Coronary artery (tissue), 2 donors: ENCODE measurements around the gene RAD9A.
A peak's percentile ranks its signal among the peaks of the same experiment; 100 is the strongest.

Experiments
- DNase-seq: peaks from one replicate; pipeline ENCODE4 v3.0.0-alpha.2; 2017; ENCODE audit warnings: low spot score
- H3K27ac ChIP-seq, 2 donors: fragments of 200-600 bp; sonication (generic); one replicate each; pipeline ENCODE4 v1.5.1; 2016 to 2019
- H3K4me3 ChIP-seq: fragments of 200-600 bp; sonication (generic); 2 replicates; pipeline ENCODE4 v1.5.1; 2016; ENCODE audit warnings: mild to moderate bottlenecking, moderate library complexity
- CTCF ChIP-seq: fragments of 200-600 bp; sonication (generic); IDR thresholded peaks from one replicate; pipeline ENCODE4 v1.5.1; 2019; ENCODE audit warnings: antibody characterized with exemption

RAD9A gene

GRCh38 chr11:67441731-67442351 lies 50.1 kb downstream of the RAD9A start:
- no peak for TF ChIP-seq CTCF
- peak overlapping the region in 1 of 2 donors; percentile 96 for H3K27ac ChIP-seq
- DNase-seq: no peak
- peak overlapping the region; percentile 79 for H3K4me3 ChIP-seq

GRCh38 chr11:67442504-67443404 lies 51.0 kb downstream of the RAD9A start:
- H3K27ac ChIP-seq: peak overlapping the region; percentile 88 to 96
- TF ChIP-seq CTCF: no peak
- peak overlapping the region; percentile 79 for H3K4me3 ChIP-seq
- DNase-seq: no peak

GRCh38 chr11:67445515-67445914 lies 53.7 kb downstream of the RAD9A start:
- DNase-seq: no peak
- no peak overlapping the region for H3K27ac ChIP-seq
- TF ChIP-seq CTCF: no peak

More at GRCh38 chr11:67445515-67445914, 53.7 kb downstream of the RAD9A start:
- H3K4me3 ChIP-seq: no peak overlapping the region
